Breast epithelium (tissue), 4 donors: ENCODE results near the gene SMTNL1. TPM values are rescaled to one million over a fixed set of nuclear protein-coding genes. Genes with fewer than 3 reads are reported as not detected.
A peak's percentile ranks its signal among the peaks of the same experiment; 100 is the strongest.

Experiments used
- DNase-seq, 2 donors: peaks; one replicate each; pipeline ENCODE4 v3.0.0-alpha.2; 2019; ENCODE audit warnings: low spot score in 2 of 2
- H3K27ac ChIP-seq, 2 donors: fragments of 200-600 bp; sonication (generic) in 1 of 2; one replicate each; pipeline ENCODE4 v1.5.1; 2016 to 2019; ENCODE audit warnings: mild to moderate bottlenecking in 1 of 2
- H3K27me3 ChIP-seq, 2 donors: fragments of 200-600 bp; sonication (generic) in 1 of 2; one replicate each; pipeline versions ENCODE4 v1.5.1 to v1.6.0; 2017 to 2019; ENCODE audit warnings: control low read depth in 1 of 2, mild to moderate bottlenecking in 1 of 2
- H3K36me3 ChIP-seq: fragments of 200-600 bp; one replicate; pipeline ENCODE4 v1.5.1; 2019
- H3K4me1 ChIP-seq, 2 donors: fragments of 200-600 bp; sonication (generic); one replicate each; pipeline ENCODE4 v1.5.1; 2016 to 2019; ENCODE audit warnings: control low read depth in 1 of 2
- H3K4me3 ChIP-seq, 3 donors: fragments of 200-600 bp; sonication (generic); 1 replicate in 2 of 3; 2 replicates in 1 of 3; pipeline ENCODE4 v1.5.1; 2016 to 2019; ENCODE audit warnings: mild to moderate bottlenecking in 3 of 3, moderate library complexity in 2 of 3
- H3K9me3 ChIP-seq, 2 donors: fragments of 200-600 bp; sonication (generic) in 1 of 2; one replicate each; pipeline ENCODE4 v1.5.1; 2016 to 2019; ENCODE audit warnings: control low read depth in 1 of 2
- CTCF ChIP-seq, 3 donors: fragments of 450-650 bp; IDR thresholded peaks; one replicate each; pipeline ENCODE4 v1.5.1; 2016 to 2017; ENCODE audit warnings: antibody characterized with exemption in 3 of 3, mild to moderate bottlenecking in 3 of 3, moderate library complexity in 3 of 3
- POLR2A ChIP-seq: fragments of 450-650 bp; IDR thresholded peaks from one replicate; pipeline ENCODE4 v1.6.1; 2016; ENCODE audit warnings: antibody characterized with exemption, mild to moderate bottlenecking, moderate library complexity
- POLR2AphosphoS5 ChIP-seq, 3 donors: sonication (generic); formaldehyde crosslinking; IDR thresholded peaks; one replicate each; pipeline ENCODE4 v1.6.1; 2017; ENCODE audit warnings: antibody characterized with exemption in 3 of 3
- intact Hi-C: fragments of 100-400 bp; cut with DNase I; formaldehyde crosslinking; loops from one replicate; pipeline ENCODE4 v1.15.1; 2023; ENCODE audit warnings: low total_unique reads
- total RNA-seq, 3 donors: library from RNA; depleted of rRNA; stranded (reverse); fragments of >200 nt; gene quantifications; one replicate each; pipeline ENCODE4 v1.1.0, GENCODE V29; 2016

Gene SMTNL1
- total RNA-seq, 3 donors from 2014 or later = not detected

GRCh38 chr11:57514538-57515331 is 22.7 kb upstream of the SMTNL1 start:
- peak overlapping the region; percentile 86 to 92 (median 90) for H3K4me3 ChIP-seq
- no peaks in the 10 kb centered on the region for H3K27me3 ChIP-seq
- intact Hi-C loops = no loop called here
- TF ChIP-seq POLR2AphosphoS5 (IDR thresholded peaks at IDR 0.05) (no peak), CTCF (IDR thresholded peaks at IDR 0.05) (no peak), POLR2A (no peak)
- H3K36me3 ChIP-seq = no peaks in the 10 kb centered on the region
- DNase-seq = no peak
- H3K9me3 ChIP-seq = no peaks in the 10 kb centered on the region
- peaks cover 3 to 8% of the 10 kb centered on the region in 2 donors for H3K4me1 ChIP-seq
- H3K27ac ChIP-seq = peak overlapping the region; percentile 33 to 66

- Histone ChIP-seq H3K27me3 (no peaks in the 10 kb centered on the region), H3K36me3 (no peaks in the 10 kb centered on the region), H3K9me3 (no peaks in the 10 kb centered on the region), H3K27ac (peak within 1 kb of the TSS; percentile 33 to 66), H3K4me1 (peaks cover 3 to 8% of the 10 kb centered on the region in 2 donors), H3K4me3 (peak within 1 kb of the TSS; percentile 86 to 92 (median 90))
- no peak for DNase-seq
- TF ChIP-seq CTCF (IDR thresholded peaks at IDR 0.05) (no peak), POLR2A (no peak), POLR2AphosphoS5 (IDR thresholded peaks at IDR 0.05) (no peak)
- intact Hi-C loops = no loop called here
Measured at GRCh38 chr11:57515332-57516060, 21.9 kb upstream of the SMTNL1 start, which contains the start of gene SLC43A1. Gene SLC43A1 (minus strand): TSS chr11:57515702. CDS start chr11:57514111, 1,591 bp downstream.

GRCh38 chr11:57516061-57516443 is 21.3 kb upstream of the SMTNL1 start:
- Histone ChIP-seq H3K4me3 (peak overlapping the region; percentile 86 to 92 (median 90)), H3K27me3 (no peaks in the 10 kb centered on the region), H3K27ac (peak overlapping the region in 1 of 2 donors; percentile 66), H3K36me3 (no peaks in the 10 kb centered on the region), H3K9me3 (no peaks in the 10 kb centered on the region), H3K4me1 (peaks cover 3 to 8% of the 10 kb centered on the region in 2 donors)
- DNase-seq = no peak
- no peak for TF ChIP-seq CTCF (IDR thresholded peaks at IDR 0.05)
- TF ChIP-seq POLR2AphosphoS5 (IDR thresholded peaks at IDR 0.05) = no peak
- TF ChIP-seq POLR2A = no peak
- intact Hi-C loops = no loop called here

- Histone ChIP-seq H3K36me3 (no peaks in the 10 kb centered on the region), H3K4me1 (no peaks in the 10 kb centered on the region), H3K4me3 (no peak overlapping the region), H3K27ac (no peak overlapping the region), H3K9me3 (no peaks in the 10 kb centered on the region), H3K27me3 (no peaks in the 10 kb centered on the region)
- no peak for DNase-seq
- intact Hi-C loops = no loop called here
- TF ChIP-seq CTCF (IDR thresholded peaks at IDR 0.05) = no peak
Measured at GRCh38 chr11:57521116-57521515, 16.3 kb upstream of the SMTNL1 start.

GRCh38 chr11:57523419-57523818 is 14.0 kb upstream of the SMTNL1 start:
- intact Hi-C loops = no loop called here
- Histone ChIP-seq H3K4me3 (no peak overlapping the region), H3K27me3 (no peaks in the 10 kb centered on the region), H3K9me3 (no peaks in the 10 kb centered on the region), H3K4me1 (no peaks in the 10 kb centered on the region), H3K36me3 (no peaks in the 10 kb centered on the region), H3K27ac (no peak overlapping the region)
- DNase-seq = no peak
- TF ChIP-seq POLR2AphosphoS5 (IDR thresholded peaks at IDR 0.05) (no peak), CTCF (IDR thresholded peaks at IDR 0.05) (no peak), POLR2A (no peak)
